ENCODE measurements around the gene IQSEC1.

- TF ChIP-seq POLR2A (IDR thresholded peaks at IDR 0.05; ENCODE audit: low read length) (no peak), CTCF (IDR thresholded peaks at IDR 0.05) (no peak), MYC (IDR thresholded peaks at IDR 0.05; ENCODE audit: borderline replicate concordance, low read length) (no peak), JUN (IDR thresholded peaks at IDR 0.05) (no peak), NPAS2 (CRISPR knock-in tag; IDR thresholded peaks at IDR 0.05; ENCODE audit: borderline replicate concordance) (no peak), REST (IDR thresholded peaks at IDR 0.05) (no peak), RFX5 (IDR thresholded peaks at IDR 0.05) (no peak), MAFK (IDR thresholded peaks at IDR 0.05; ENCODE audit: partially characterized antibody) (no peak), BCL3 (IDR thresholded peaks at IDR 0.05) (no peak)
These were observed 46.4 kb upstream of the IQSEC1 start for GRCh38 chr3:13119471-13120220.

Measured in A549 (cell line).